T follicular helper cell (primary cell): ENCODE measurements around the gene SMAD2.
"Not testable (repeated sequence)": the region's sequence is repeated elsewhere in the genome, so short reads cannot be mapped to it uniquely, and the experiment has no call there.

ENCODE experiments used
- DNase-seq: peaks from one replicate; pipeline ENCODE4 v3.0.0-alpha.2; 2020; ENCODE audit warnings: low read depth
- total RNA-seq, 2 experiments: gene quantifications; one replicate each; lab custom pipeline; 2026; lab: John Stamatoyannopoulos, UW

SMAD2 gene
- 176 to 205 reads per million in 2 experiments for total RNA-seq

DNA sequence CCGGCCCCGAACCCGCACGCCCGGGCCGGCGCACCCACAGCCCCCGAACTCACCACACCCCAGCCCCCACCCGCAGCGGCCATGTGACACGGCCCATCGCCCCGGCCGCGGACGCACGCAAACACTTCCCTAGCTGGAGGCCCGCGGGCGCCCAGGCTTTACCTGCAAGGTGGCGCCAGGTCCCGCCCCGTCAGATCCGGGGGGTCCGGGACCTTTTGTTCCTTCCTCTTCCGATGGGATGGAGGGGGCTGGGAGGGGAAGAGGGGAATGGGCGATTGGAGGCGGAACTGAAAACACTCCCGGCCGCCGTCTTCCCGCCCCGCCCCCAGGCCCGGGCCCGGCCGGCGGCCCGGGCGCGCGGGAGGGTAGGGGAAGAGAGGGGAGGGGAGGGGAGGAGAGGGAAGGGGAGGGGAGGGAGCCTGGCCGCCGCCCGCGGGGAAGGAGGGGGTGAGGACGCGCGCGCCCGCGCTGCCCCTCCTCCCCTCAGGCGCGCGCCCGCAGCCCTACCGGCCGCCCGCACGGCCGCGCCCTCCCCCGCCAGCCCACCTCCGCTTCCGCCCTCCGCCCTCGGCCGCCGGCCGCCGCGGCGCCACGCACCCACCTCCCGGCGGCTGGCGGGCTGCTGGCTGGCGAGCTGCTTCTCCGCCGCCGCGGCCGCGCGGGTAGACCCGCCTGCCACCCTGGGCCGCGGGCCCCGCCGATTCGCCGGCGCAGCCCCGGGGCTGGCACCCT lies at the start of gene SMAD2:
Gene SMAD2 (minus strand): TSS at position 461 of the 732 bp plus-strand sequence. CDS start 33,903 bp downstream, outside the sequence.
- peak; percentile 59 for DNase-seq

DNA sequence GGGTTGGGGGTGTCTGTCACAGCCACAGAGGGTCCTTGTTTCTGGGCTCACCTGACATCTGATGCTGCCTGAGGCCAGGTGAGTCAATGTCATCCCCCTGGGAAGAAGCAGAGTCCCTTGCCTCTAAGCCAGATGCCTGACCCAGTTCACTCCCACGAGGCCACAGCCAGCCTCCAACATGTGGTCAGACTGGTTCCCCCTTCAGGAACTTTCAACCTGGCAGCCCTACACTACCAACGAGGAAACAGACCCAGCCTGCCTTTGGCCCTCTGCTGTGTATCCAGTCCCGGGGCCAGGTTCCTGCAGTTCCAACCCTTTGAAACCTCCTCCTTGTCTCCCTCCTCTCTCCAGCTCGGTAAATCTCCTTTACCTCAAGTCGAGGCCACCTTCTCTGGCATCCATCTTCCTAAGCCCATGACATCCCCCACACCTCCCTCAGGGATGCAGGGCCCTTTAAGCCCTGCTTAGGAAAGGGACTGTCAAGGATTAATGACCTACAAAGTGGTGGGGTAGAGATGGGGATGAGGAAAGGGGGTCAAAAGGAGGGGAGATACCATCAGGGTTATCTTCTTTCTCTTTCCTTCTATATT lies 49.2 kb upstream of the SMAD2 start:
- DNase-seq: no peak

DNA sequence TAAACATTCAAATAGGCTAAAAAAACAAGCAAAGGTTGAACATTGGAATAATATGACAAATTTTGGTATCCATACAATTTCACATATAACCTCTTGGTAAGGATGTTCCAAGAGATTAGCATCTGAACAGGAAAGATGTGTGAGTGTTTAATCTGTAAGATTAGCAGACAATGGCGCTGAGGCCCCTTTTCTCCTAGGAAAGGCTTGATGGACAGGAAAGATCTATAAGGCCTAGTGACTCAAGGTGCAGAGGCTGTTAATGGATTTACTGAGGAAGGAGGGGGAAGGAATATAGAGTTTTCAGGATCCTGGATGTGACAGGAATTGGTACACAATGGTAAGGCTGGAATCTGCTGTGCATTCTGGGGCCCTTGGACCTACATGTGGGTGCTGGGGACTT lies 48.1 kb upstream of the SMAD2 start:
- no peak for DNase-seq

GRCh38 chr18:47978141-47978540 lies 47.7 kb upstream of the SMAD2 start:
- no peak for DNase-seq

GRCh38 chr18:47975701-47976100 lies 45.2 kb upstream of the SMAD2 start:
- no peak for DNase-seq

GRCh38 chr18:47975105-47975504 lies 44.6 kb upstream of the SMAD2 start:
- no peak for DNase-seq

DNA sequence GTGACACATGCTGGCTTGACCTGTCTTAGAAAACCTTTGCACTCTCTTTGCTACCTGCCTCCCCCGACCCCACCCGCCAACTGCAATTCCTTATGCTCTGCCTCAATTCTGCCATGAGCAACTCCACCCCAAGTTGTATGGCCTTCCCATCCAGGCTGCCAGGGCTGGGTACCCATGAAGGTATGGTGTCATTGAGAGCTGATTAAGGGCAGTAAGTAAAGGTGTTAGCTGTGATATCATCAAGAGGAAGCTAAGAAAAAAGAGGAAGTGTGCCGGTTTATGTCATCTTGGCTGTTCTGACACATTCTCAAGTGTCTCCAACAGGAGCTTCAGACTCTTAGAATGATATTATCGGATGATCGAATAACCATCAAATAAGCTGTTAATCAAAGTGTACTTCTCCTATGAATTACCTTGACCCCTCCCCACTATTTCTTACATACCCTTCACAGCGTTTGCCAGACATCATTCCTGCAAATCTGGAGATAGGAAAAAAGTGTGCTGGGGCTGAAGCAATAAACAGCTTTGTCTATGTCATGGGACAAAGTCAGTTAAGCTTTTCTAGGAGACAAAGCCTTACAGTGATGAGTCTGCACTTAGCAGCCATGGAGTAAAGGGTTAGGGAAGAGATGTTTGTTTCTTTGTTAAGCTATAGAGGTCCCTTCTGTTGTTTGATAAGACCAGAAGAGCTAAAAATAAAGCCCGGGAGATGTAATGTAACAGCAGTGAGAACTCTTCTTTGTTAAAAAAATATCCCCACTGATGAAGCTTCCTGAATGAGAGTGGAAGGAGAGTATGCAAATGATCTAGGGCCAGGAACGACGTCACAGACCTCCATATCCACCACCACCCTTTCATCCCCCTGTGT lies 40.4 kb upstream of the SMAD2 start:
- no peak for DNase-seq

- DNase-seq: no peak
These were observed 39.4 kb upstream of the SMAD2 start for GRCh38 chr18:47969816-47970215.

GRCh38 chr18:47968721-47969120 lies 38.3 kb upstream of the SMAD2 start:
- DNase-seq: no peak

DNA sequence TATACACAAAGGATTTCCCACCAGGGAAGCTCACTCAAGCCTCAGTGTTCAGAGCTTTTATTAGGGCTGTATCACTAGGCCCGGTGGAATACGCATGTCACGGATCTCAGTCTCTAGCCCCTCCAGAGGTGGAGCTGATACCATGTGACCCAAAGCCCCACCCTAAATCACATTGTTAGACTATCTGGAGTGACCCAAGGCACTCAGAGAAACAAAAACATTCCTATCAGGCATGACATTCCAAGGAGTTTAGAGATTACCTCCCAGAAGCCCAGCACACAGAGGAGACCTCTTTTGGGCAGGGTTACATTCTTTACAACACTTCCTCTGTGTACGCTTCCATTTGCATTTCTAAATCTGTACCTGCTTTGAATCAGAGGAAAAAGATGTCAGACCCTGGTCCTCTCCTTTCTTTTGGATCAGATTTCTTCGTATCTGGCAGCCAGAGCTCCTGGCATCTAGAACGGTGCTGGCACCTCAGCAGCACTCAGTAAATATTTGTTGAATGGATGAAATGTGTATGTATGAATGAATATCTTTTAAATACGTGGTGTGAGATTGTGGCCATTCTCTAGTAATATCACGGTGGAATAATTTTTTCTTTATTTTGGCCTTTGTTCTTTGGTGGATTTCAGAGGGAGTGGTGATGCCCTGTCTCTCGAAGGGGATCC lies 37.7 kb upstream of the SMAD2 start:
- no peak for DNase-seq

DNA sequence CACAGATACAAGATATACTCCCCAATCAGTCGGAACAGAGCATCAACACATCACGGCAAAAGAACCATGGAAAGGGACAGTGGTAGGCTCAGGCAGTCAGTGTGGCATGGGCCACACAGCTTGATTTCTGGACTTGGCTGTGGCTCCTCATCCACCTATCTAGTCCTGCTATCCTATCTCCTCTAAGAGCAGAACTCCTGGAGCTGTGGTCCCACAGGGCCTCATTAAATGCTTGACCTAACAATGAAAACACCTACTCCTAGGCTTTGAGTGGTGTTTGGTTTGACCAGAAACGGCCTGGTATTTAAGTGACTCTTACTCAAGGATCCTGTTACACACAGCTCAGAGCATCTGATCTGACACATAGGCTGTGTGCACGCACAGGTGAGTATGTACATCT lies 33.6 kb upstream of the SMAD2 start:
- DNase-seq: no peak

DNA sequence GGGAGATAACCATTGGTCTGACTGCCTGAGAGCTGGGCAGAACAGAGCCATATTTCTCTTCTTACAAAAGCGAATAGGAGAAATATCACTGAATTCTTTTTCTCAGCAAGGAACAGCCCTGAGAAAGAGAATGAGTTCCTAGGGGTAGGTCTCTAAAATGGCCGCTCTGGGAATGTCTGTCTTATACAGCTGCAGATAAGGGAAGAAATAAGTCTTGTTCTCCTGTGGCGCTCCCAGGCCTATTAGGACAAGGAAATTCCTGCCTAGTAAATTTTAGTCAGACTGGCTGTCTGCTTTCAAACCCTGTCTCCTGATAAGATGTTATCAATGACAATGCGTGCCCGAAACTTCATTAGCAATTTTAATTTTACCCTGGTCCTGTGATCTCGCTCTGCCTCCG lies 30.5 kb upstream of the SMAD2 start:
- DNase-seq: not testable (repeated sequence)

DNA sequence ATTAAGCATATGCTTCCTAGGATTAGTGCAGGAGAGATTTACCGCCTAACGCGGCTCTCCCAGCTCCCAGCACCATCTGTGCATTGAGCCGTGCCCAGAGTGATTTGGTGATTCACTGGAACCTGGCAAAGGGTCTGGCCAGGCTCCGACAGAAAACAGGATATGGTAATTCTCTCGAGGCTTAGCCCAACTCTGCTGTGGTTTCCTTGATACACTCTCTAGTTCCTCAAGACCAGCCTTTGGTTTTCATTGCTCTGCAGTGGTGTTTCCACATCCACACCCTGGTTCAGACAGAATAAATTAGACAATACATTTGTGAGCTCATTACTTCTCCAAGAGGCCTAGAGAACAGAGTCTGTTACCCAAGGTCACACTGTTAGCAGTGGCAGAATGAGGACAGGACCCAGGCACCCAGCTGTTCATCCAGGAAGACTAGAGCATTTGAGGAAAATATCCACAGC lies 23.0 kb upstream of the SMAD2 start:
- DNase-seq: no peak

- DNase-seq: no peak
These were observed 20.1 kb upstream of the SMAD2 start for GRCh38 chr18:47950511-47950910.

- no peak for DNase-seq
These were observed 18.7 kb upstream of the SMAD2 start for GRCh38 chr18:47949202-47949601.

DNA sequence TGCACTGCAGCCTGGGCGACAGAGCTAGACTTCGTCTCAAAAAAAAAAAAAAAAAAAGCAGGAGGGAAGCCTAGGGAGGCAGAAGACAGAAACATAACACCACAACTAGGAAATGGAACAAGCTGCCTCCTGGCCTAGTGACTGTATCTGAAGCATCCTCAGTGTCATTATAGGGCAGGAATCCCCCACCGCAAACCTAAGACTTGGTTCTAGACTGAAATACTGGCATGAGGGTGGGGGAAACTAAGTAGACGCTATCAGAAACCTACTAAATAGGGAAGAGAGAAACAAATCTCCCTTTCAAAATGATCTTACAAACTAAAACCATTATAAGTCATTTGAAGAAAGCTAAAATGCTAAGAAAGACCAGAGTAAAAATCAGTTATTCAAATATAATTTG lies 16.4 kb upstream of the SMAD2 start:
- DNase-seq: no peak

DNA sequence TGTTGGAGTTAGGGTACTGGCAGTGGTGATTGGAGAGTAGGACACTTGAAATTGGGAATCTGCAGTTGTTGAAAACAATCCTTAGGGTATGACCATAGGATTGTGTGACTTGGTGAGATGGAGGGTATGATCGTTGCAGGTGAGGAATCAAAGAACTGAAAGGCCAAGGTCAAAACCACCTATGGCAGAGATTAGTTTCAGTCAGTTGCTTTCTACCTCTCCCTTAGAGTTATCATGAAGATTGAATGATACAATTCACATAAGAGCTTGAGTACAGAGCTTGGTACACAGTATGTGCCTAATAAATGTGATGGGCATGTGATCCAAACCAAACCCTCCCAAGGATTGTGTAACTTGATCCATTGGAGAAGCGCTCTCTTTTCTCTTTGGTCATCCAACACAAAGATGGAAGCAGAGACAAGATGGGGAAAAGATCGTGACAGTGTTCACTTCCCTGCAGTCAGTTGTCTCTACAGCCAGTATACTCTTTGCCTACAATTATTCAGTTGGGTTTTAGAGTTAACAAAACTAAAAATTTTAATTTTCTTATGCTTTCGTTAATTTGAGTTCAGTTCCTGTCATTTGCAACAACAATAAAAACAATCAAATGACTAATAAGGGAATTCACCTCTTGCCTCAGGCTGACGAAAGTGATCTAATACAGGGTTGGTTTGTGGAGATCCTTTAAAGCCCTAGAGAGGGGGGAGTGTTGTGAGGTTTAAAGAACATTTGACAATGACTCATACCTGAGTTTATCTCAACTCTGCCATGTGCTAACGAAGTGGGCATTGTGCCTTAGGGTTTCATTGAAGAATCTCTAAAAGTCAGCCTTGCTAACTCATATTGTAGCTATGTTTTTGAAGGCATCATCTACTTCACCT lies 14.8 kb upstream of the SMAD2 start:
- DNase-seq: no peak

DNA sequence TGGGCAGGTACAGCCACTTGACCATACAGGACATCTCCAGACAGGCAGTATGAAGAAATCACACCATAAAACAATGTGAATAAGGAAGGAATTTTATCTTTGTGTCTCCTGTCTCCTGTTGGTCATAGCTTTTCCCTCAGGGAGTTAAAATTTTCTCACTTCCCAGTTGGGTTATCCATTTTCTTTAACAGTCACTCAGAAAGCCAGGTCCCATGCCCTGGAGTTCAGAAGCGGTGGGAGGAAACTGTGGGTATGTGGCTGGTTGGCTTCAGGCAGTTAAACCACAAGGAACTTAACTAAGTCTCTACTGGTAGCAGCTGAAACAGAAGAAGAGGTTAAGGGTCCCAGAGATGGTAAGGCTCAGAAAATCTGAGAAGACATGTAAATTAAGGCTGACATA lies 6.5 kb upstream of the SMAD2 start:
- DNase-seq: no peak

DNA sequence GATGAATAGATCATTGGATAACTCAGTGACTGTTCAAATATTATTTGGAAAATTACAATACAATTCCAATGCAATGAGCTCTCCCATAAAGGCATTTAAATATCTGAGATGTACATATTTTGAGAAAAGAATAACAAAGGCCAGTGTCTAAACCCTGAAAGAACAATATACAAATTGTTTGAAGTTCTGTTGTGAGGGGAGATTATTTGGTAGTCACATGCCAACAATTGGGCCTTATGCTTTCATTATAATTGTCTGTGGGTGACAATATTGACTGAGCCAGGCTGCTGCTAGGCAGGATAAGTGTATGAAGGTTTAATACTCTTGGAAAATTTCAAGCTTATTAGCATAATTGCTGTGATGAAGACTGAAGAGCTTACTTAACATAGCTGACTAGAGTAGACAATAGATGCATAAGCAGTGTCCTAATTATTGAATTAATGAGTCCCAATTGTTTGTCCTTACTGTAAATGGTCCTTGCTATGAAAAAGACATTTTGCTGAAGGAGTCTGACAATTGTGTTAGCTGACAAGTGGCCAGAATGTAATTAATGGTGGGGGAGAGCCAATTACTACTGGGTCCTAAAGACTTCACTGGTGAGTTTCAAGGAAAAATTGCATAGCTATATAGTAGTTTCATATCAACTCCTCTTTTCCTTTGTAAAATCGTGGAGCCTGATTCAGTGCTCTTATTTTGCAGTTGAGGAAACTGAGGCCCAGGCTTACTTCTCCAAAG lies 5.0 kb upstream of the SMAD2 start:
- DNase-seq: no peak

DNA sequence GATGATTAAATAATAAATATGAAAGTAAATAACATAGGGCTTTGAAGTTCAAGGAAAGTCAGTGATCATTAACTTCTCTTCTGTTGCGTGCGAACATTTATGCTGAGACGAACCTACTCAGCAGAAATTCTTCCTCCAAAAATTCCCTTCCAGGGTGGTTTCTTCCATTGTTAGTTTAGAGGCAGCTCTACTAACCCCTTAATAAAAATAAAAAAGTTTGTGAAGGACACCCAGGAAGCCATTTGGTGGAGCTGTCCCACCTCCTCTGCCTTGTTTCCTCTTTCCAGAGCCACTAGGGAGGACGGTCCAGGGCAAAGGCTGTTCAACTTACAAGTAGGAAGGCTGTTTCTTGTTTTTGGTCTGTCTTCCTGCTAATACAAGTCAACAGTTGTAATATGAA lies 2.1 kb upstream of the SMAD2 start:
- no peak for DNase-seq
